Esophagus squamous epithelium (tissue), 5 donors: ENCODE measurements around the gene RPTOR. TPM values are rescaled to one million over a fixed set of nuclear protein-coding genes. Genes with fewer than 3 reads are reported as not detected.
A peak's percentile ranks its signal among the peaks of the same experiment; 100 is the strongest.

ENCODE experiments used
- DNase-seq: peaks from one replicate; lab custom pipeline; 2025; lab: John Stamatoyannopoulos, UW
- H3K27ac ChIP-seq, 4 donors: fragments of 200-600 bp; sonication (generic); one replicate each; pipeline ENCODE4 v1.5.1; 2016 to 2019; ENCODE audit warnings: mild to moderate bottlenecking in 1 of 4
- H3K27me3 ChIP-seq, 4 donors: fragments of 200-600 bp; sonication (generic); 1 replicate in 3 of 4; 2 replicates in 1 of 4; pipeline versions ENCODE4 v1.5.1 to v1.6.0; 2017 to 2021; ENCODE audit warnings: antibody characterized with exemption in 1 of 4
- H3K36me3 ChIP-seq, 3 donors: fragments of 200-600 bp; sonication (generic); one replicate each; pipeline ENCODE4 v1.5.1; 2016 to 2019
- H3K4me1 ChIP-seq, 3 donors: fragments of 200-600 bp; sonication (generic); one replicate each; pipeline ENCODE4 v1.5.1; 2017 to 2019
- H3K4me3 ChIP-seq, 4 donors: fragments of 200-600 bp; sonication (generic); 1 replicate in 3 of 4; 2 replicates in 1 of 4; pipeline ENCODE4 v1.5.1; 2016 to 2019; ENCODE audit warnings: mild to moderate bottlenecking in 2 of 4, moderate library complexity in 1 of 4
- H3K9me3 ChIP-seq, 3 donors: fragments of 200-600 bp; sonication (generic); one replicate each; pipeline ENCODE4 v1.5.1; 2016 to 2019
- POLR2A ChIP-seq, 4 donors: fragments of 450-650 bp; IDR thresholded peaks; one replicate each; pipeline ENCODE4 v1.6.1; 2017; ENCODE audit warnings: antibody characterized with exemption in 4 of 4, mild to moderate bottlenecking in 4 of 4, moderate library complexity in 3 of 4
- WGBS, 2 donors: methylation state at CpG; one replicate each; pipeline ENCODE4 v1.1.5; 2018; 5-methylcytosine and 5-hydroxymethylcytosine counted together
- intact Hi-C: fragments of 100-400 bp; cut with DNase I; formaldehyde crosslinking; loops from one replicate; pipeline ENCODE4 v1.15.0; 2022
- total RNA-seq, 4 donors: library from RNA; depleted of rRNA; stranded (reverse); fragments of >200 nt; gene quantifications; one replicate each; pipeline ENCODE4 v1.1.0, GENCODE V29; 2016
- TF ChIP-seq, protein P1 (sequence below), 6 experiments: fragments of 450-650 bp in 4 of 6; fragments of 200-600 bp in 2 of 6; sonication (generic) in 2 of 6; IDR thresholded peaks; one replicate each; pipeline ENCODE4 v1.5.1; 2016 to 2019; ENCODE audit warnings: antibody characterized with exemption in 6 of 6, mild to moderate bottlenecking in 4 of 6, moderate library complexity in 4 of 6
- donor health status: DM: yes; HTN: yes; CAD: no.

Gene RPTOR
- total RNA-seq, 4 donors from 2014 or later = 11.7 to 27.8 (median 22.8) TPM

DNA sequence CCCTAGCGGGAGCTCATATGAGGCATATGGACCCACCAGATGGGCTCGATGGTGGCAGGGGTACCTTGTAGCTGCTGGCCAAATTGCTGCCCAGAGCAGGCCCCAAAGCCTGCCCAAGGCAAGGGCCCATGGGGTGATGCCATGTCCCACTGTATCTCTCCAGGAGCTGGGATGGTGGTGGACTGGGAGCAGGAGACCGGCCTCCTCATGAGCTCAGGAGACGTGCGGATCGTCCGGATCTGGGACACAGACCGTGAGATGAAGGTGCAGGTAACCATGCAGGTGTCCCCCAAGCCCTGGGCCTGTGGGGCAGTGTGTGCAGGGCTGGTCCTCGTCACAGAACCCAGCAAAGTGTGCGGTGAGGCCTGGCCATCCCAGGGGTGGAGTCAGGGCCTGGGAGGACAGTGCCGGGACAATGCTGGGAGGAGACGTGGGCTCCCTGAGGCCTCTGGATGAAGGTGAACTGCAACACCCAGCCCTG lies 412.9 kb downstream of the RPTOR start:
- Histone ChIP-seq H3K4me1 (peaks cover 6 to 35% (median 20%) of the 10 kb centered on the region in 3 donors), H3K36me3 (peaks cover 0 to 41% (median 0%) of the 10 kb centered on the region in 3 donors), H3K4me3 (no peak overlapping the region), H3K27ac (no peak overlapping the region), H3K27me3 (no peaks in the 10 kb centered on the region), H3K9me3 (no peaks in the 10 kb centered on the region)
- WGBS, 2 donors = 93 to 98% methylated on average over 7 to 11 of the region's 12 CpGs
- DNase-seq = no peak
- TF ChIP-seq POLR2A (IDR thresholded peaks at IDR 0.05) = no peak
- TF ChIP-seq, protein P1, sequence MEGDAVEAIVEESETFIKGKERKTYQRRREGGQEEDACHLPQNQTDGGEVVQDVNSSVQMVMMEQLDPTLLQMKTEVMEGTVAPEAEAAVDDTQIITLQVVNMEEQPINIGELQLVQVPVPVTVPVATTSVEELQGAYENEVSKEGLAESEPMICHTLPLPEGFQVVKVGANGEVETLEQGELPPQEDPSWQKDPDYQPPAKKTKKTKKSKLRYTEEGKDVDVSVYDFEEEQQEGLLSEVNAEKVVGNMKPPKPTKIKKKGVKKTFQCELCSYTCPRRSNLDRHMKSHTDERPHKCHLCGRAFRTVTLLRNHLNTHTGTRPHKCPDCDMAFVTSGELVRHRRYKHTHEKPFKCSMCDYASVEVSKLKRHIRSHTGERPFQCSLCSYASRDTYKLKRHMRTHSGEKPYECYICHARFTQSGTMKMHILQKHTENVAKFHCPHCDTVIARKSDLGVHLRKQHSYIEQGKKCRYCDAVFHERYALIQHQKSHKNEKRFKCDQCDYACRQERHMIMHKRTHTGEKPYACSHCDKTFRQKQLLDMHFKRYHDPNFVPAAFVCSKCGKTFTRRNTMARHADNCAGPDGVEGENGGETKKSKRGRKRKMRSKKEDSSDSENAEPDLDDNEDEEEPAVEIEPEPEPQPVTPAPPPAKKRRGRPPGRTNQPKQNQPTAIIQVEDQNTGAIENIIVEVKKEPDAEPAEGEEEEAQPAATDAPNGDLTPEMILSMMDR (IDR thresholded peaks at IDR 0.05) = no peak
- intact Hi-C loops = no loop called here

DNA sequence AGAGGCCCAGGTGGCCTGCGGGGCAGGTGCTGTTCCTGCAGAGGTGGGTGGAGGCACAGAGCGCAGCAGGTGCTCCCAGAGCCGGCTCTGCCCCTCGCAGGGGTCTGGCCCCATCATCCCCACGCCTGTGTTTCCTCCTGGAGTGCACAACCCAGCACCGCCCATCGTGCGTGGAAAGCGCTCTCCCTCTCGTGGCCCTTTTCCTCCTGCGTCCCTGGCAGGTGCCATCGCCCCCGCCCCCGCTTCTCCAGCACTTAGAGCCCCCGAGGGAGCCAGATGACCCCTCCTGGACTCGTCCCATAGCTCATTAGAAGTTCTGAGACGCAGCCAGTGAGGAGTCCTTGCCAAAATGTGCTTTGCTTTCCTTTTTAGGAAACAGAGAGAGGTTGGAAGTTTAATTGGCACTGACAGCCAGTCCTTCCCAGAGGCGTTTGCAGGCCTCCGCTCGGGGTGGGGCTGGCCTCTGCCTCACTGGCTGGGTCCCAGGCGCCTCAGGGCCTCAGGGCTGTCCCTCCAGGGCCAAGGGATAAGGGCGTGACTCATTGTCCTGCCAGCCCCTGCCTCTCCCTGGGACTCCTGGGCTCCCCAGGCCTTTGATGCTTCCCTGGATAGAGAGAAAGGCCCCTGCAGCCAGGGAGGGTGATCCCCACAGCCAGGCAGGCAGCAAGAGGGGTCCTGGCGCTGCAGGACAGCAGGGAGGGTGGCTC lies 414.8 kb downstream of the RPTOR start:
- Histone ChIP-seq H3K4me1 (peaks cover 6 to 35% (median 20%) of the 10 kb centered on the region in 3 donors), H3K9me3 (no peaks in the 10 kb centered on the region), H3K27me3 (no peaks in the 10 kb centered on the region), H3K27ac (peak overlapping the region; percentile 60 to 87 (median 80)), H3K36me3 (peaks cover 0 to 39% (median 0%) of the 10 kb centered on the region in 3 donors), H3K4me3 (no peak overlapping the region)
- no peak for DNase-seq
- intact Hi-C loops = no loop called here
- TF ChIP-seq, protein P1 (IDR thresholded peaks at IDR 0.05) = no peak
- no peak for TF ChIP-seq POLR2A (IDR thresholded peaks at IDR 0.05)
- WGBS, 2 donors = 38 to 52% methylated on average over 3 to 14 of the region's 23 CpGs

DNA sequence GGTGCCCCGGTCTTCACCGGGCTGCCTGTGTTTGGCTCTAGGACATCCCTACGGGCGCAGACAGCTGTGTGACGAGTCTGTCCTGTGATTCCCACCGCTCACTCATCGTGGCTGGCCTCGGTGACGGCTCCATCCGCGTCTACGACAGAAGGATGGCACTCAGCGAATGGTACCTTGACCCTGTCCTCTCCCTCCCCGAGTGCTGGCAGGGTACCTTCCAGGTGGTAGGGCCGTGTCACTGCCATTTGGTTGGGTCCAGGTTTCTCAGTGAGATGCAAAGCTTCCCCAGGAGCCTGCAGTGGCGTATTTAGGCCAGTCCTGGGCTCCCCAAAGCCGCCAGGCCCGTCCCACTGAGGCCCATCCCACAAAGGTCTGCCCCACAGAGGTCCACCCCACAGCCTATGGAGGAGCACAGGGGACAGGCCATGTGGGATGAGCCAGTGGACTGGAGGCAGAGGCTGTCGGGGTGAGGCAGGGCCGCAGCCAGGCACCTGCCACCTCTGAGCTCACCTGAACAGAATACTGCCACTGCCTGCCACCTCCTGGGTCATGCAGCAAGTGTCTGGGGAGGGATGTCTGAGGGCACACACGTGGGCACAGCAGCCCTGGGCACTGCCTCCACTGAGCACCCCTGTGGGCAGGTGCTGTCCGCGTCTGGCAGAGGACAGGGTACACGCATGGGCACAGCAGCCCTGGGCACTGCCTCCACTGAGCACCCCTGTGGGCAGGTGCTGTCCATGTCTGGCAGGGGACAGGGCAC lies 415.6 kb downstream of the RPTOR start:
- intact Hi-C loops = no loop called here
- 46 to 100% methylated on average over 2 to 6 of the region's 24 CpGs for WGBS, 2 donors
- H3K36me3 ChIP-seq = peaks cover 0 to 40% (median 4%) of the 10 kb centered on the region in 3 donors
- H3K9me3 ChIP-seq = no peaks in the 10 kb centered on the region
- H3K4me1 ChIP-seq = peaks cover 6 to 35% (median 20%) of the 10 kb centered on the region in 3 donors
- H3K27me3 ChIP-seq = no peaks in the 10 kb centered on the region
- TF ChIP-seq POLR2A (IDR thresholded peaks at IDR 0.05) = no peak
- TF ChIP-seq, protein P1 (IDR thresholded peaks at IDR 0.05) = no peak
- H3K4me3 ChIP-seq = no peak overlapping the region
- H3K27ac ChIP-seq = peak overlapping the region; percentile 60 to 87 (median 80)
- no peak for DNase-seq

DNA sequence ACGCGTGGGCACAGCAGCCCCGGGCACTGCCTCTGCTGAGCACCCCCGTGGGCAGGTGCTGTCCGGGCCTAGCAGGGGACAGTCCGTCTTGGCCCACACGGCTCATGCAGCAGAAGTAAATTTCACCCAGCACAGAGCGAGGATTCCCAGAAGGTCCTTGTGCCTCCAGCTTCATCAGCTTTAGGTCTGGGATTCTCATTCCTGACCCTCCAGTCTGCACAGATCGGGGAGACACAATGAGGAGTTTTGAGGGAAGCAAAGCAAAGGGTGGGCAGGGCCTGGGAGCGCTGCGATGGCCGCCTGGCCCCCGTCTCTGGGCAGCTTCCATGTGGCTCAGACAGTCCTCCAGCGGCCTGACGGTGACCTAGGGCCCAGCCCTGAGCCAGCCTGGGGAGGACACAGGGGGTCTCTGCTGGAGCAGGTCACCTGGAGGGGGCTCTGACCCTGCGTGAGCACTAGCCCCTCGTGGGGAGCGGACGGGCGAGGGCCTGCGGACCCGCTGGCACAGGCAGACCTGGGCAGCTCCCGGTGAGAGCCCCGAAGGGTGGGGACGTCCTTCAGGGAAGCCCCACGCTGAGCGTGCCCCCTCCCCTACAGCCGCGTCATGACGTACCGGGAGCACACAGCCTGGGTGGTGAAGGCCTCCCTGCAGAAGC lies 416.3 kb downstream of the RPTOR start:
- TF ChIP-seq POLR2A (IDR thresholded peaks at IDR 0.05) = no peak
- TF ChIP-seq, protein P1 (IDR thresholded peaks at IDR 0.05) = no peak

More for the DNA sequence above, 416.3 kb downstream of the RPTOR start:
- intact Hi-C loops = no loop called here
- DNase-seq = no peak
- 93% methylated on average over 10 of the region's 31 CpGs; no CpG with 5 or more reads in 1 of the 2 donors for WGBS, 2 donors
- H3K4me3 ChIP-seq = no peak overlapping the region
- H3K9me3 ChIP-seq = no peaks in the 10 kb centered on the region
- H3K27me3 ChIP-seq = no peaks in the 10 kb centered on the region
- peak overlapping the region; percentile 60 to 87 (median 80) for H3K27ac ChIP-seq
- H3K36me3 ChIP-seq = peaks cover 0 to 47% (median 4%) of the 10 kb centered on the region in 3 donors
- peaks cover 6 to 35% (median 20%) of the 10 kb centered on the region in 3 donors for H3K4me1 ChIP-seq
